Fibroblast of skin of scalp (primary cell): ENCODE results near the gene BPIFA1.

Experiments used
- DNase-seq: peaks from one replicate; pipeline ENCODE4 v3.0.0-alpha.2; 2013

Gene BPIFA1

GRCh38 chr20:33240923-33241322, 5.1 kb downstream of the BPIFA1 start:
- DNase-seq: no peak

DNA sequence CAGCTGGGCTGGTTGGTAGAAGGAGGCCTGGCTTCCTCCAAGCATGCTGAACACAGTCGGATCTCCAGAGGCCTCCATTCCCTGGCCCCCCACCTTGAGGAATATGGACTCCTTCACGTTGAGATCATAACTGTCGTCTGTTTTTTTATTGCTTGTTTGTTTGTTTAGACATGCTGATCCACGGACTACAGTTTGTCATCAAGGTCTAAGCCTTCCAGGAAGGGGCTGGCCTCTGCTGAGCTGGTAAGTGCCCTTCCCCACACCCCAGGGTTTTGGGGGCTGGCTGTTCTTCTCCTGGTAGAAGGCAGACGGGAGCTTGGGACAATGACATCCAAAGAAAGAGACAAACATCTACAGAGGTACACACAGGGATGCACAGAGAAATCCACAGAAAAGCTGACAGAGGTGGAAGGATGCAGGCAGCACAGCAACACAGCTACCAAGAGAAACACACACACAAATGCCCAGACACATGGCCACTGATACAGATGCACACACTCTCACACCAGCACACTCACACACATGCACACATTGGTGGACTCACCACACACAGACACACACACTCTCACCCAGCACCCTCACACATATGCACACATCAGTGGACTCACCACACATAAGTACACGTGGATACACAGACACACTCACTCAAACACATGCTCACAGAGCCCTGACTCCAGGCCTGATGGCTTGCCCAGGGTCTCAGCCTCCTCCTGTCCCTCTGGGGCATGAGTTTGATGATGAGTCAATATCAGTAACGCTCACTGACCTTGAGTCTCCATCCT, 6.7 kb downstream of the BPIFA1 start:
- no peak for DNase-seq

DNA sequence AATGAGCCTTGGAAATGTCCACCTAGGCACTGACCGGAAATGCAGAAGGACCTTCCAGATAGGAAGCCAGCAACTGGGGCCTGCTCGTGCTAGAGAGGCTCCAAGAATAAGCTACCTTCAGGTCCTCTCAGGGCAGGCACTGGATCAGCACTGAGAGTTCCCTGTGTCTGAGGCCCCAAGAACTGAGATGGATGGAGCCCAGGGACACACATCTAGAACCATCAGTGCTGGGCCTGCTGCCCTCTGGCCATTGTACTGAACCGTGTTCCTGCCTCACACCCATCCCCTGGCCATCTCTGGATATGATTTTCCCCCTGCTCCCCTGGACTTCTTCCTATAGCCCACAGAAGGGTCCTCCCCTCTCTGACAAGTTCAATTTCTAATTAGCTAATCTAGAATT, 10.3 kb downstream of the BPIFA1 start:
- DNase-seq: no peak

DNA sequence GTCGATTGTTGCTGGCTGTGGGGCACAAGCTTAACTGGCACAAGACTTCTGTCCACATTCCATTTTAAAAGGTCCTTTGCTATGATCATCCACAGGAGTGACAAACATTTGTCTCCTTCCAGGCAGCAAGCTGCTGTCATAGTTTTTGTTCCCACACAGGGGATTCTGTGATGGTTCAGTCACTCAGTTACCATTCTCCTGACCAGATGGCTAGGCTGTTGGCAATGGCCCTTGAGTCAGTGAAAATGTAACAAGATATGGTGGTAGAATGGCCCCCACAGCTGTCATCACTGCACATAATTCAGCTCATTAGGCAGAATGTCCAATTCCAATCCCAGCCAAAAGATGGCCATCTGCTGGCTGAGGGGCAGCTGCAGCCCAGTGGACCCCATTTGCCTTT, 13.7 kb downstream of the BPIFA1 start:
- DNase-seq: no peak

- no peak for DNase-seq
Measured at GRCh38 chr20:33250666-33251065, 14.9 kb downstream of the BPIFA1 start.

GRCh38 chr20:33251496-33251895, 15.7 kb downstream of the BPIFA1 start:
- DNase-seq: no peak

- no peak for DNase-seq
Measured at GRCh38 chr20:33252460-33252859, 16.7 kb downstream of the BPIFA1 start.

DNA sequence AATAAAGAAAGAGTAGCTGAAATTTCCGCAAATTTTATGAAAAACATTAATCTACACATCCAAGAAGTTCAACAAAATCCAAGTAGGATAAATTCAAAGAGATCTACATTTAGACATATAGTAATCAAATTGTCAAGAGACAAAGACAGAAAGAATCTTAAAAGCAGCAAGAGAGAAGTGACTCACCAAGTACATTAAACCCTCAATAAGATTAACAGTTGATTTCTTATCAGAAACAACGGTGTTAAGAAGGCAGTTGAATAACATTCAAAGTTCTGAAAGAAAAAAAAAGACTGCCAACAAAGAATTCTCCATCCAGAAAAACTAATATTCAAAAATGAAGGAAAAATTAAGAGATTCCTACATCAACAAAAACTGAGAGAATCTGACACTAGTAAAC, 19.2 kb downstream of the BPIFA1 start:
- DNase-seq: no peak

- DNase-seq: no peak
Measured at GRCh38 chr20:33257237-33257636, 21.4 kb downstream of the BPIFA1 start.

- DNase-seq: no peak
Measured at GRCh38 chr20:33259371-33259770, 23.6 kb downstream of the BPIFA1 start.

DNA sequence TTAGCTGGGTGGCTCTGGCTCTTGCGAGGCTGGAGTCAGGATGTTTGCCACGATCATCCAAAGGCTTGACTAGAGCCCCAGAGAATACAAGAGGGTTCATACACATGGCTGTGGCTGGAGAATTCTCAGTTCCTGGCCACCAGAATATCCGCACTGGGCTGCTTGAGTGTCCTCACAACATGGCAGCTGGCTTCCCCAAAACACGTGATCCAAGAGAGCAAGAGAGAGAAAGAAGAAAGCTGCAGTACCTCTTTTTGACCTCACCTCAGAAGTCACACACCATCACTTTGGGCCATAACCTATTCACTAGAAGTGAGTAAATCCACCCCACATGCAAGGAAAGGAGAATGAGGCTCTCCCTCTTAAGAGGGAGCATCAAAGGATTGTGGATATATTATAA, 25.7 kb downstream of the BPIFA1 start:
- no peak for DNase-seq

DNA sequence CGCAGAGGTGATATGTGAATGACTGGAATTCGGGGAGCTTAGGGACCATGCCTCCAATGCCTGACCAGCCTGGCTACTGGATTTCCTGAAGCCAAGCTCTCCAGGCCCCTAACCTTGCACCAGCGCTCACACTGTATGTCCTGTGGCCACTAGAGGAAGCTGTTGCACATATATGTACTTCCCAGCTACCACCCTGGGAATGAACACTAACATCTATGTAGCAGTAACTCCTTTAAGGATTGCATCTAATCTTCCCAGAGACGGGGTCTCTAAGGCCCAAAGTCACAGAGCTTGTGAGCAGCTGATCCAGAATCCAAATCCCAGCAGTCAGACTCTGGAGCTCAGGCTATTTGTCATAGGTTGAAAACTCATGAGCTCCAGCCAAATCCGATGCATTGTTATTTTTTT, 26.9 kb downstream of the BPIFA1 start:
- DNase-seq: peak; percentile 50

- DNase-seq: no peak
Measured at GRCh38 chr20:33263784-33264183, 28.0 kb downstream of the BPIFA1 start.

DNA sequence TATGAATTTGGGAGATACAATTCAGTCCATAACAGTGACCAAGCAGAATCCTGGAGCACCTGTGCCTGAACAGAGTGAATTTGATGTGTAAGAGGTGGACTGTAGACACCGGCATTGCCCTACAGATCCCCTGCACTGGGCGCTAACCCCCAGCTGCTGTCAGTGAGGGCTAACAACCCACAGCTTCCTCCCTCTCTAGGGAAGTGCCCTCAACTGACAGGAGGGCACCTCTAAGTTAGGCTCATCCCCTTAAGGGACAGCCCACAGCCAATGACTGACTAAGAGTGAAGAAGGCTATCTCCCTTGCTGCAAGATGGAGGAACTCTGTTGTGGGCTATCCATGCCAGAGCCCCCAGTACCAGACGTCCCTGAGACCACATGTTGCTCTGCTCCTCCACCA, 31.9 kb downstream of the BPIFA1 start:
- no peak for DNase-seq

- no peak for DNase-seq
Measured at GRCh38 chr20:33272155-33272873, 36.5 kb downstream of the BPIFA1 start.

- no peak for DNase-seq
Measured at GRCh38 chr20:33273117-33273851, 37.5 kb downstream of the BPIFA1 start.

- no peak for DNase-seq
Measured at GRCh38 chr20:33275215-33275614, 39.4 kb downstream of the BPIFA1 start.

DNA sequence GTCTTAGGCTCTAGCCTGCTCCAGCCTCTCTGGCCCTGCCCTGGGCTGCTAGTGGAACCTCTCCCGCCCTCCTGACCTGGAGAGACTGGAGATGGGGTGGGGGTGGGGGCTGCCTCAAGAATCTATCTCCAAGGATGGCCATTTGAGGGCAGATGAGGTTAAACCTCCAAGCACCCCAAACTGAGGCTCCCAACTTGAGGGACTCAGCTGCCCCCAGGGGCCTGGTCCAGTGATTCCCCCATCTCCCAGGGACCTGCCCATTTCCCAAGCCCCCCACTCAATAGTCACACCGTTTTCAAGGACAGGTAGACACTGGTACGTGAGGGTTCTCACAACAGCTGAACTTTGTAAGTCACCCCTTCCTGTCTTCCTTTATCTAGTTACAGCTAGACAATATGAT, 40.1 kb downstream of the BPIFA1 start:
- no peak for DNase-seq

DNA sequence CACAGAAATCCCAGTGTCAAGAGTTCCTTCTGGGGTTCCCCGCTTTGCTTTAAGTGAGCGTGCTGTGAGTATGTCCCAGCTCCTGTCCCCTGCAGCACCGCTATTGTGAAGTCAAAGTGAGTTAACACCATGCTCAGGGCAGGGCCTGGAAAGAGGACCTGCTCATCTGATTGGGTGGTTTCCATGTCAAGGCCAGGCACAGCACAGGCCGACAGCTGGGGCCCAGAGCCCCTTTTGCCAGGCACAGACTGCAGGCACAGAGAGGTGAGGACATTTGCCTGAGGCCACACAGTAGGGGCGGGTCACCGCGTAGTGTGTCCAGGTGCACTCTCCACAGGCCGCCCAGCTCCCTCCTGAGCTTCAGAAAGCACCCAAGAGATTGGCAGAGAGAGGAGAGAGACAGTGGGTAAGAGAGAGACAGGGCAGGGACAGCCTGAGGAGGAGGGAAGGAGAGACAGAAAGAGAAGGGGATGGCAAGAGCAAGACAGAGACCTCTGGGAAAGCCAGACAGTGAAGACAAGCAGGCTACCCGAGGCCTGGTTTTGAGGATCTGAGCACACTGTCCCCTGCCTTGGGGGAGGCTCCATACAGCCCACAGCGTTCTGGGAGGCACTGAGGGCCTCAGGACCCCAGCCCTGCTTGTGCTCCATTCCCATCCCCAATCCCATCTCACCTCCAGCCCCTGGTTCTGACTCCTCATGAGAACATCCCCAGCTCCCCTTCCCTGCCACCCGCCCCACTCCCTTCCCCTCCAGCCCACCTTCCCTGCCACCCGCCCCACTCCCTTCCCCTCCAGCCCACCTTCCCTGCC, 40.7 kb downstream of the BPIFA1 start:
- no peak for DNase-seq

DNA sequence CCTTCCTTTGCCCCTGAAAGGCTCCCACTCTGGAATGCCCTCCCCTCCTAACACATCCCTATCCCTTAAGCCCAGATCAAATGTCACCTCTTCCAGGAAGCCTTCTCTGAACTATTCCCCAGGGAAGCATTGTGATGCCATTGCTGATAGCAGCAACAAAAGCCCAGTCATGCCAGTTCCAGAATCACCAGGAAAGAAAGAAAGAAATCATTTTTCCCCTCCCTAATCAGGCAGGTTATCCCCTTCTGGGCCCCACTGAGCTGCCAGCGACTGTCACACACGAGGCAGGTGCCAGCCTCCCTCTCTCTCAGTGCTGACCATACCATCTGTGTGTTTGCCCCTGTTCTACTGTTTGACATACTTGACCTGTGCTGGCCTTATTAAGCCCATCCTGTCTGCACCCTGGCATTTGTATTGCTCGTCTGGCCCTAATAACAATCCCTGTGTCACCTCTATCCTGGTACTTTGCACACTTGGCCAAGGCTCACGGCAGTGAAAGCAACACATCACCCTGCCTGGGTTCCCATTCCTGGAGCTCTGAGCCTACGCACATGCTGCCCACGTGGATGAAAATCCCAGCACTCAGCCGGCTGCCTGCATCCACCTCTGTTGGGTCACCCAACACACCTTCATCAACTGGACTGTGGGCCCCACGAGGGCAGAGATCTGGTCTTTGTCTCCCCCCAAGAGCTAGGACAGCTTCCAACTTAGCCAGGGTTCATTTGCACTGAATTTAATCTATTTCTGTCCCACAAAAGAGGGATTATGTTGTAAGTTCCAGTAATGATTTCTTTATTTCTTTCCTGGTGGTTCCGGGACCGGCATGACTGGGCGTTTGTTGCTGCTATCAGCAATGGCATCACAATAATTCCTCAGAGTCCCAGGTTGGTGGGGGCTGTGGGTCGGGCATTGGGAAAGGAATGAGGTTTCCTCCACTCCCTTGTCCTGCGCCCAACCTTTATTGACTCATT, 42.0 kb downstream of the BPIFA1 start:
- DNase-seq: no peak

GRCh38 chr20:33278700-33279099, 42.9 kb downstream of the BPIFA1 start:
- DNase-seq: no peak
